HG02623 (cell line): ENCODE measurements around the gene PYCARD.

Experiments used
- ATAC-seq: cut with Tn5 transposase; IDR thresholded peaks from one replicate; pipeline ENCODE4 v1.9.1; 2021; ENCODE audit warnings: moderate library complexity; ENCODE audit not compliant: unreplicated experiment

PYCARD gene

DNA sequence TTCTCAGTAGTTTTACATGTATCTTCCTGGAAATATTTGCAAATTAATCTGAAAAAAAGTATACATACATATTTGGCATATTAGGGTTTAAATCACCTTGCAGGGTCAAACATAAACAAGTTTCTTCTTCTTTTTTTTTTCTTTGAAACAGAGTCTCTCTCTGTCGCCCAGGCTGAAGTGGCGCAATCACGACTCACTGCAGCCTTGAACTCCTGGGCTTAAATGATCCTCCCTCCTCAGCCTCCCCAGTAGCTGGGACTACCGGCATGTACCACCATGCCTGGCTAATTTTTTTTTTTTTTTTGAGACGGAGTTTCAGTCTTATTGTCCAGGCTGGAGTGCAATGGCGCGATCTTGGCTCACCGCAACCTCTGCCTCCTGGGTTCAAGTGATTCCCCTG is 35.2 kb downstream of the PYCARD start:
- ATAC-seq: no peak

DNA sequence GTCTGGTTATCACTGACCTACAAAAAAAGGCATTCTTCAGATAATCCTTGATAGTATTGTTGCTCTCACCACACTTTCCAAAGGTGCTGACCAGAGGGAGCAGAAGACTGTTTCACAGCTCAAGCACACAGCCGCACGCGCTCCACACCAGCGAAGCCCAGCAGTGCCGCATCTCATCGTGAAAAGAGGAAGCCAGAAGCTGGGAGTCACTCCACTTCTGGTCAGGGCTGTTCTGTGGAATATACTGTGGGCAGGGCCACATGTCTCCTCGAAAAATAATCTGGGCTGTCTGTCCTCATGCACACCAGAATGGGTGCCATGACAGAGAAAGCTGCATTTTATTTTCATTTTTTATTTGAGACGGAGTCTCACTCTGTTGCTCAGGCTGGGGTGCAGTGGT is 45.4 kb downstream of the PYCARD start:
- ATAC-seq: no peak
